PC-9 (cell line): ENCODE results near the gene MIA. TPM values are rescaled to one million over a fixed set of nuclear protein-coding genes. Genes with fewer than 3 reads are reported as not detected.
"Not testable (repeated sequence)": the region's sequence is repeated elsewhere in the genome, so short reads cannot be mapped to it uniquely, and the experiment has no call there.

ENCODE experiments used
- BruUV-seq: library from RNA; stranded (reverse); fragments of 400-500 nt; replicated peaks from 2 replicates; lab custom pipeline; 2021; lab: Mats Ljungman, UMichigan
- CTCF ChIA-PET: fragments of 300-600 bp; sonication (Branson Sonifier 250); formaldehyde crosslinking; loops from one replicate; lab custom pipeline; 2022; ENCODE audit warnings: antibody characterized with exemption; lab: Charles Lee
- POLR2A ChIA-PET: fragments of 300-600 bp; sonication (Branson Sonifier 250); formaldehyde crosslinking; loops from one replicate; lab custom pipeline; 2022; ENCODE audit warnings: antibody characterized with exemption; ENCODE audit not compliant: unreplicated experiment; lab: Charles Lee
- DNase-seq, 2 experiments: peaks; one replicate each; pipeline versions ENCODE4 v3.0.0 to v3.0.0-alpha.2; 2015 to 2022; ENCODE audit warnings: mixed read lengths in 1 of 2
- H2AFZ ChIP-seq: fragments of 200-600 bp; sonication (generic); 2 replicates; pipeline ENCODE4 v1.8.1; 2017; ENCODE audit warnings: antibody characterized with exemption
- H3F3A ChIP-seq: fragments of 200-600 bp; sonication (generic); 2 replicates; pipeline ENCODE4 v1.8.1; 2017; ENCODE audit warnings: antibody characterized with exemption, mild to moderate bottlenecking, low read depth; ENCODE audit not compliant: insufficient read depth
- H3K27ac ChIP-seq: fragments of 200-600 bp; sonication (generic); 2 replicates; pipeline ENCODE4 v1.6.1; 2016; ENCODE audit warnings: mixed run types
- H3K27me3 ChIP-seq: fragments of 200-600 bp; sonication (generic); 2 replicates; pipeline ENCODE4 v1.6.1; 2016; ENCODE audit warnings: low read depth, mixed run types; ENCODE audit not compliant: insufficient read depth
- H3K36me3 ChIP-seq: fragments of 200-600 bp; sonication (generic); 2 replicates; pipeline ENCODE4 v1.6.1; 2016; ENCODE audit warnings: low read depth, mixed run types
- H3K4me1 ChIP-seq: fragments of 200-600 bp; sonication (generic); replicated peaks from 2 replicates; pipeline ENCODE4 v1.6.1; 2016; ENCODE audit warnings: mixed run types; ENCODE audit not compliant: insufficient read depth
- H3K4me2 ChIP-seq: fragments of 200-600 bp; sonication (generic); 2 replicates; pipeline ENCODE4 v1.6.1; 2017; ENCODE audit warnings: mixed run types
- H3K4me3 ChIP-seq: fragments of 200-600 bp; sonication (generic); 2 replicates; pipeline ENCODE4 v1.6.1; 2016; ENCODE audit warnings: mixed run types
- H3K79me2 ChIP-seq: fragments of 200-600 bp; sonication (generic); 2 replicates; pipeline ENCODE4 v1.6.1; 2017; ENCODE audit warnings: low read depth, mixed run types
- H3K9me2 ChIP-seq: fragments of 200-600 bp; sonication (generic); 2 replicates; pipeline ENCODE4 v1.8.1; 2017; ENCODE audit warnings: mild to moderate bottlenecking; ENCODE audit not compliant: insufficient read depth
- H3K9me3 ChIP-seq: fragments of 200-600 bp; sonication (generic); 2 replicates; pipeline ENCODE4 v1.8.1; 2016; ENCODE audit warnings: low read depth; ENCODE audit not compliant: insufficient read depth
- H4K20me1 ChIP-seq: fragments of 200-600 bp; sonication (generic); 2 replicates; pipeline ENCODE4 v1.8.1; 2017; ENCODE audit not compliant: insufficient read depth
- EZH2 ChIP-seq: fragments of 200-600 bp; sonication (generic); IDR thresholded peaks from 2 replicates; pipeline ENCODE4 v1.8.0; 2017; ENCODE audit warnings: antibody characterized with exemption, low read depth
- intact Hi-C: fragments of 100-400 bp; cut with micrococcal nuclease; formaldehyde crosslinking; loops from one replicate; pipeline ENCODE4 v1.10.0; 2022; ENCODE audit not compliant: unreplicated experiment
- total RNA-seq: library from RNA; stranded (reverse); gene quantifications from 2 replicates; pipeline ENCODE4 v1.2.3, GENCODE V29; 2021
- TF ChIP-seq, protein P1 (sequence below): fragments of 200-600 bp; sonication (generic); conservative IDR thresholded peaks from 2 replicates; pipeline ENCODE4 v1.6.1; 2017; ENCODE audit warnings: mixed run types, antibody characterized with exemption, mild to moderate bottlenecking, moderate library complexity

The MIA gene
- total RNA-seq, 1 experiment from 2014 or later = 2.7 TPM

- no peak overlapping the region for H3K4me2 ChIP-seq
- DNase-seq = no peak
- no peak overlapping the region for H3K27ac ChIP-seq
- TF ChIP-seq EZH2 = no peak
- TF ChIP-seq, protein P1, sequence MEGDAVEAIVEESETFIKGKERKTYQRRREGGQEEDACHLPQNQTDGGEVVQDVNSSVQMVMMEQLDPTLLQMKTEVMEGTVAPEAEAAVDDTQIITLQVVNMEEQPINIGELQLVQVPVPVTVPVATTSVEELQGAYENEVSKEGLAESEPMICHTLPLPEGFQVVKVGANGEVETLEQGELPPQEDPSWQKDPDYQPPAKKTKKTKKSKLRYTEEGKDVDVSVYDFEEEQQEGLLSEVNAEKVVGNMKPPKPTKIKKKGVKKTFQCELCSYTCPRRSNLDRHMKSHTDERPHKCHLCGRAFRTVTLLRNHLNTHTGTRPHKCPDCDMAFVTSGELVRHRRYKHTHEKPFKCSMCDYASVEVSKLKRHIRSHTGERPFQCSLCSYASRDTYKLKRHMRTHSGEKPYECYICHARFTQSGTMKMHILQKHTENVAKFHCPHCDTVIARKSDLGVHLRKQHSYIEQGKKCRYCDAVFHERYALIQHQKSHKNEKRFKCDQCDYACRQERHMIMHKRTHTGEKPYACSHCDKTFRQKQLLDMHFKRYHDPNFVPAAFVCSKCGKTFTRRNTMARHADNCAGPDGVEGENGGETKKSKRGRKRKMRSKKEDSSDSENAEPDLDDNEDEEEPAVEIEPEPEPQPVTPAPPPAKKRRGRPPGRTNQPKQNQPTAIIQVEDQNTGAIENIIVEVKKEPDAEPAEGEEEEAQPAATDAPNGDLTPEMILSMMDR = no peak
- ChIA-PET CTCF (no interaction called here), POLR2A (interaction anchor here (0.7 kb wide), 3 partner anchors 489 to 515 kb away, joined by 3 to 5 read pairs (median 4); no protein-coding TSS in a partner anchor)
- no peaks in the 10 kb centered on the region for H3K9me3 ChIP-seq
- no peak overlapping the region for H2AFZ ChIP-seq
- no peak overlapping the region for H3K4me3 ChIP-seq
- intact Hi-C loops = loop anchor here (5.0 kb wide), 1 partner anchor 59 kb away; the partner anchor contains the start of genes ACTMAP and SNRPA
- H3K36me3 ChIP-seq = no peaks in the 10 kb centered on the region
- H3K4me1 ChIP-seq = no peaks in the 10 kb centered on the region
- peaks cover 5% of the 10 kb centered on the region for H4K20me1 ChIP-seq
- TSS peak; percentile 4 for BruUV-seq
- no peaks in the 10 kb centered on the region for H3K79me2 ChIP-seq
- no peaks in the 10 kb centered on the region for H3K9me2 ChIP-seq
- no peaks in the 10 kb centered on the region; the same call in 1 of the 2 replicates for H3F3A ChIP-seq
- H3K27me3 ChIP-seq = no peaks in the 10 kb centered on the region
Measured at GRCh38 chr19:40811478-40812341, 36.4 kb downstream of the MIA start.

GRCh38 chr19:40812571-40812970 lies 37.2 kb downstream of the MIA start:
- H3K4me3 ChIP-seq, H3K4me2 ChIP-seq, H3K4me1 ChIP-seq, H3K79me2 ChIP-seq, CTCF ChIA-PET, H3K27ac ChIP-seq, H4K20me1 ChIP-seq, DNase-seq, H2AFZ ChIP-seq, H3K27me3 ChIP-seq, H3K9me3 ChIP-seq, POLR2A ChIA-PET, H3K9me2 ChIP-seq, H3K36me3 ChIP-seq, H3F3A ChIP-seq, BruUV-seq: not testable (repeated sequence)
- intact Hi-C loops = loop anchor here (5.0 kb wide), 1 partner anchor 60 kb away; the partner anchor contains the start of genes ACTMAP and SNRPA

GRCh38 chr19:40813182-40813581 lies 37.9 kb downstream of the MIA start:
- intact Hi-C loops = loop anchor here (5.0 kb wide), 1 partner anchor 61 kb away; the partner anchor contains the start of genes ACTMAP and SNRPA
- H3K4me2 ChIP-seq = no peak overlapping the region

More at GRCh38 chr19:40813182-40813581, 37.9 kb downstream of the MIA start:
- no peak for TF ChIP-seq EZH2
- TF ChIP-seq, protein P1 = no peak
- Histone ChIP-seq H3K79me2 (no peaks in the 10 kb centered on the region), H3K4me3 (no peak overlapping the region), H4K20me1 (no peaks in the 10 kb centered on the region), H2AFZ (no peak overlapping the region), H3K4me1 (no peaks in the 10 kb centered on the region), H3K36me3 (no peaks in the 10 kb centered on the region), H3F3A (no peaks in the 10 kb centered on the region; the same call in 1 of the 2 replicates), H3K9me2 (no peaks in the 10 kb centered on the region), H3K27ac (no peak overlapping the region), H3K27me3 (no peaks in the 10 kb centered on the region), H3K9me3 (no peaks in the 10 kb centered on the region)
- CTCF ChIA-PET = no interaction called here
- POLR2A ChIA-PET = no interaction called here
- BruUV-seq = no TSS peak
- DNase-seq = peak in 1 of 2 experiments; percentile 48
